ENCODE results near the gene COL16A1.

The COL16A1 gene

GRCh38 chr1:31665234-31665878 is 38.5 kb downstream of the COL16A1 start:
- Histone ChIP-seq H3K27ac (ENCODE audit: extremely low read depth, low read depth, low read length) (no peak overlapping the region), H3K36me3 (ENCODE audit: control insufficient read depth in 2 of 2, insufficient read depth in 1 of 2, low read length in 2 of 2) (no peaks in the 10 kb centered on the region), H3K4me1 (ENCODE audit: control insufficient read depth, insufficient read depth, low read length) (peaks cover 5% of the 10 kb centered on the region), H3K4me3 (ENCODE audit: low read depth, low read length) (no peak overlapping the region), H3K9me3 (ENCODE audit: control insufficient read depth, insufficient read depth, low read depth, low read length) (no peaks in the 10 kb centered on the region)
- TF ChIP-seq ZNF692 (tag by site-specific recombination; IDR thresholded peaks at IDR 0.05), result peak; percentile 64
- no peak for TF ChIP-seq ZNF514 (tag by site-specific recombination; IDR thresholded peaks at IDR 0.05)
- no peak for TF ChIP-seq ZNF394 (tag by site-specific recombination; IDR thresholded peaks at IDR 0.05; ENCODE audit: borderline replicate concordance)
- TF ChIP-seq KLF8 (tag by site-specific recombination; IDR thresholded peaks at IDR 0.05), result no peak
- TF ChIP-seq ZFP69B (tag by site-specific recombination; IDR thresholded peaks at IDR 0.05), result peak; percentile 48; the same call in 1 of the 2 replicates
- TF ChIP-seq HOXA7 (CRISPR knock-in tag; IDR thresholded peaks at IDR 0.05; ENCODE audit: borderline replicate concordance), result no peak
- ChIA-PET CTCF (interaction anchor here (0.6 to 8.2 kb wide), 15 partner anchors 13 to 397 kb away, joined by 3 to 99 read pairs (median 8); no protein-coding TSS in a partner anchor), POLR2A (interaction anchor here (1.0 to 1.6 kb wide), 4 partner anchors 21 to 80 kb away, joined by 3 to 4 read pairs (median 4); partner anchors contain the start of gene PEF1)

GRCh38 chr1:31664528-31664927 is 39.3 kb downstream of the COL16A1 start:
- no peak overlapping the region for H3K4me3 ChIP-seq (ENCODE audit: low read depth, low read length)
- ChIA-PET POLR2A (interaction anchor here (1.3 to 2.0 kb wide), 4 partner anchors 20 to 125 kb away, joined by 3 to 12 read pairs (median 4); partner anchors contain the start of gene PEF1), CTCF (interaction anchor here (0.6 to 8.2 kb wide), 26 partner anchors 14 to 401 kb away, joined by 3 to 99 read pairs (median 4); partner anchors contain the start of gene COL16A1)
- no peak overlapping the region for H3K27ac ChIP-seq (ENCODE audit: extremely low read depth, low read depth, low read length)
- peak; percentile 43; the same call in 1 of the 2 replicates for TF ChIP-seq GLIS2 (tag by site-specific recombination; IDR thresholded peaks at IDR 0.05)
- no peak for TF ChIP-seq SP2 (tag by site-specific recombination; IDR thresholded peaks at IDR 0.05)
- TF ChIP-seq ZSCAN5A (tag by site-specific recombination; IDR thresholded peaks at IDR 0.05), result no peak
- TF ChIP-seq MEIS1 (CRISPR knock-in tag; IDR thresholded peaks at IDR 0.05; ENCODE audit: borderline replicate concordance), result no peak
- TF ChIP-seq ZSCAN18 (tag by site-specific recombination; IDR thresholded peaks at IDR 0.05), result no peak
- TF ChIP-seq ZBTB44 (tag by site-specific recombination; IDR thresholded peaks at IDR 0.05), result no peak
- TF ChIP-seq ZNF335 (tag by site-specific recombination; conservative IDR thresholded peaks at IDR 0.05), result 0 out of 2 replicates have a peak, but pooled peaks have one; percentile 22
- no peaks in the 10 kb centered on the region for H3K36me3 ChIP-seq (ENCODE audit: control insufficient read depth in 2 of 2, insufficient read depth in 1 of 2, low read length in 2 of 2)
- H3K4me1 ChIP-seq (ENCODE audit: control insufficient read depth, insufficient read depth, low read length), result no peaks in the 10 kb centered on the region; the same call in 1 of the 2 replicates
- H3K9me3 ChIP-seq (ENCODE audit: control insufficient read depth, insufficient read depth, low read depth, low read length), result no peaks in the 10 kb centered on the region
